PC-3 (cell line): ENCODE results near the gene NDUFAF8.

Source experiments
- EZH2 ChIP-seq: fragments of 300-600 bp; sonication (generic); IDR thresholded peaks from one replicate; pipeline ENCODE4 v1.6.1; 2017; ENCODE audit warnings: antibody characterized with exemption, mild to moderate bottlenecking, low read length; ENCODE audit not compliant: unreplicated experiment
- TF ChIP-seq, protein P1 (sequence below): fragments of 300-600 bp; sonication (generic); conservative IDR thresholded peaks from 2 replicates; pipeline ENCODE4 v1.5.1; 2017; ENCODE audit warnings: antibody characterized with exemption, low read depth, mild to moderate bottlenecking, low read length

DNA sequence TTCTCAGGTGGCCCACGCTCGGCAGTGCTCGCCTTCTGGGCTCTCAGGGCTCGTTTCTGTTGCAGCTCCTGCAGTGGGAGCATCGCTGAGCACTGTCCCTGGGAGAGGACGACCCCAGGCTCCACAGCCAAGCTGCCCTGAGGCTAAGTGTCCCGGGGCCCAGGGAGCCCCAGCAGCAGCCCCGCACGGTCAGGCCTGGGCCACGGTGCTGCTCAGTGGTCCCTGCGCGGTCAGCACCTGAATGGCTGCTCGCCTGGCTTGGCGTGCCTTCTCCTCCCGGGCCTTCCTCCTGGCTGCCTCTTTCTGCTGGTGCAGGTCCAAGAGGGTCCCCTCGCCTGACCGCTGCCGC lies 39.7 kb upstream of the NDUFAF8 start:
- no peak for TF ChIP-seq EZH2
- TF ChIP-seq, protein P1, sequence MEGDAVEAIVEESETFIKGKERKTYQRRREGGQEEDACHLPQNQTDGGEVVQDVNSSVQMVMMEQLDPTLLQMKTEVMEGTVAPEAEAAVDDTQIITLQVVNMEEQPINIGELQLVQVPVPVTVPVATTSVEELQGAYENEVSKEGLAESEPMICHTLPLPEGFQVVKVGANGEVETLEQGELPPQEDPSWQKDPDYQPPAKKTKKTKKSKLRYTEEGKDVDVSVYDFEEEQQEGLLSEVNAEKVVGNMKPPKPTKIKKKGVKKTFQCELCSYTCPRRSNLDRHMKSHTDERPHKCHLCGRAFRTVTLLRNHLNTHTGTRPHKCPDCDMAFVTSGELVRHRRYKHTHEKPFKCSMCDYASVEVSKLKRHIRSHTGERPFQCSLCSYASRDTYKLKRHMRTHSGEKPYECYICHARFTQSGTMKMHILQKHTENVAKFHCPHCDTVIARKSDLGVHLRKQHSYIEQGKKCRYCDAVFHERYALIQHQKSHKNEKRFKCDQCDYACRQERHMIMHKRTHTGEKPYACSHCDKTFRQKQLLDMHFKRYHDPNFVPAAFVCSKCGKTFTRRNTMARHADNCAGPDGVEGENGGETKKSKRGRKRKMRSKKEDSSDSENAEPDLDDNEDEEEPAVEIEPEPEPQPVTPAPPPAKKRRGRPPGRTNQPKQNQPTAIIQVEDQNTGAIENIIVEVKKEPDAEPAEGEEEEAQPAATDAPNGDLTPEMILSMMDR: no peak
